ENCODE data around the gene CTNND1. TPM values are rescaled to one million over a fixed set of nuclear protein-coding genes. Genes with fewer than 3 reads are reported as not detected.

The CTNND1 gene
- total and polyA plus RNA-seq, 10 of the 15 experiments (the other 5 are each of a cell fraction or from before 2014, with no cell fraction given): 4.7 to 70.0 (median 30.0) TPM

DNA sequence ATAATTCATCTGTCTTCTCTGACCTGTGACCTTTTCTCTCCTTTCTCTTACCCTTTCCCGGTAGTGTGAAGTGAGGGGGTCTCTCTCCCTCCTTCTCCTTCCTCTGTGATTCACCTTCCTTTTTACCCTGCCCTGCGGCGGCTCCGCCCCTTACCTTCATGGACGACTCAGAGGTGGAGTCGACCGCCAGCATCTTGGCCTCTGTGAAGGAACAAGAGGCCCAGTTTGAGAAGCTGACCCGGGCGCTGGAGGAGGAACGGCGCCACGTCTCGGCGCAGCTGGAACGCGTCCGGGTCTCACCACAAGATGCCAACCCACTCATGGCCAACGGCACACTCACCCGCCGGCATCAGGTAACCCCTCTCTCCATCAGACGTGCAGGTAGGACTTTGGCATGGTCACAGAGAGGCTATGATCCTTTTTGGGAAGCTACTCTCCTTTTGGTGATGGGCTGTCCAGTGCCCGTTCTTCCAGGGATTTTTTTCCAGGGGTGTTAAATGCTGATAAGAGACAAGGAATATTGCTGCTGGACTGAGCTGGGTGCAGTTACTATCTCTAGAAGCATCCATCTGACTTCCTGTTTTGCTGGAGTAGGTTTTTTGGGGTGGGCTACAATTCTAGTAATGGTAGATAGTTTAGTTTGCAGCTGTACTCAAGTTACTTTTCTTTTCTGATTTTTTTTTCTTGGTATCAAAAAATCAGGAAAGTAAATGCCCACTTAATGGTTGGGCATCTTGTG is 29.9 kb downstream of the CTNND1 start:
- WGBS (ENCODE audit: insufficient coverage, insufficient replicate concordance, low lambda C conversion rate, missing lambda C conversion rate): 93% methylated on average over 22 of the region's 22 CpGs
- BruUV-seq (replicated peaks): TSS peak; percentile 92
- RAD21 ChIA-PET (ENCODE audit: unreplicated experiment): interaction anchor here (1.3 to 3.4 kb wide), 2 partner anchors 9 to 28 kb away, joined by 9 to 26 read pairs; partner anchors contain the start of gene CTNND1
- FAIRE-seq: no peak
- TF ChIP-seq SPI1 (IDR thresholded peaks at IDR 0.05; ENCODE audit: borderline replicate concordance, insufficient read depth, low read depth, low read length) (peak; percentile 63; the same call in 1 of the 2 replicates), ASH2L (IDR thresholded peaks at IDR 0.05; ENCODE audit: borderline replicate concordance, low read depth) (no peak)
- intact Hi-C loops (cut with micrococcal nuclease; ENCODE audit: unreplicated experiment) (loop anchor here (2.0 kb wide), 2 partner anchors 29 to 125 kb away; no protein-coding TSS in a partner anchor), in situ Hi-C loops (cut with MboI) (no loop called here)
- Histone ChIP-seq H3K27ac (ENCODE audit: control insufficient read depth, insufficient read depth) (peak overlapping the region; percentile 52), H4K20me1 (ENCODE audit: control insufficient read depth, insufficient read depth) (no peaks in the 10 kb centered on the region), H2AFZ (ENCODE audit: control insufficient read depth, low read depth, low read length) (no peak overlapping the region), H3K36me3 (ENCODE audit: control insufficient read depth in 2 of 2, insufficient read depth in 2 of 2, low read length in 1 of 2) (peaks cover 4 to 8% of the 10 kb centered on the region in 2 experiments; a peak in 3 of 4 replicates), H3K9ac (ENCODE audit: control insufficient read depth, insufficient read depth, low read length) (no peak overlapping the region), H3K4me2 (ENCODE audit: control insufficient read depth, insufficient read depth) (peak overlapping the region; percentile 58), H3K27me3 (replicated peaks in 1 of 2; ENCODE audit: control insufficient read depth in 2 of 2, insufficient read depth in 2 of 2, low read length in 1 of 2) (no peaks in the 10 kb centered on the region), H3K79me2 (ENCODE audit: control insufficient read depth, insufficient read depth, low read length) (peaks cover 70% of the 10 kb centered on the region), H3K9me3 (replicated peaks; ENCODE audit: control insufficient read depth, insufficient read depth, low read length) (no peaks in the 10 kb centered on the region), H3K4me1 (ENCODE audit: control insufficient read depth, insufficient read depth, low read length) (peaks cover 42% of the 10 kb centered on the region), H3K4me3 (peak overlapping the region; percentile 34; the same call in 1 of the 2 replicates)
- SMC1A ChIA-PET (ENCODE audit: uncharacterized antibody, unreplicated experiment): interaction anchor here (0.9 to 13.0 kb wide), 5 partner anchors 9 to 721 kb away, joined by 3 to 197 read pairs (median 5); partner anchors contain the start of gene CTNND1
- POLR2A ChIA-PET: interaction anchor here (0.9 to 2.9 kb wide), 7 partner anchors 12 to 83 kb away, joined by 3 to 12 read pairs (median 5); partner anchors contain the start of gene SELENOH
- ATAC-seq: no peak; the same call in 2 of the 3 replicates
- CTCF ChIA-PET: interaction anchor here (1.2 to 2.1 kb wide), 4 partner anchors 10 to 40 kb away, joined by 4 to 9 read pairs (median 7); partner anchors contain the start of genes BTBD18 and CTNND1
- no peak for DNase-seq (ENCODE audit: low read depth, low spot score)

DNA sequence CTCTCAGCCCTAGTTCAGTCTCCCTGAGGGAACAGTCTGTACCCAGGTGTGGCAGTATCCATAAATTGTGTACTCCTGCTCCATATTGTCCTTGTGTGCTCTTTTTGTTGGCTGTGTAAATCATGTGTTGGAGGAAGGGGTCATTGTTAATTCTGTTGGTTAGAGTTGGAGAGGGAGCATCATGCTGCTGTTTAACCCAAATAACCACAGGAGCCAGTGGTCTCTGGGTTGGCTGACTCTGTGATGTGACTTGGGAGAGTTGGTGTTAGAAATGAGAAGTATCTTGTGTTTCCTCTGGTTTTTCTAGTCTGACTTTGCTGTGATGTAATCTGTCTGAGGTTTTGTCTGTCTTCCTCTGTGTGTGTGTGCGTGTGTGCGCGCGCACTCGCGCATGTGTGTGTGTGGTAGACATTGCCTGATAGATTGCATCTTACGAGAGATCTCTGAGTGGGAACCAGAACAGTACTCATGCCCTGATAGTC is 30.5 kb downstream of the CTNND1 start:
- no TSS peak for BruUV-seq (replicated peaks)
- TF ChIP-seq, protein P1, sequence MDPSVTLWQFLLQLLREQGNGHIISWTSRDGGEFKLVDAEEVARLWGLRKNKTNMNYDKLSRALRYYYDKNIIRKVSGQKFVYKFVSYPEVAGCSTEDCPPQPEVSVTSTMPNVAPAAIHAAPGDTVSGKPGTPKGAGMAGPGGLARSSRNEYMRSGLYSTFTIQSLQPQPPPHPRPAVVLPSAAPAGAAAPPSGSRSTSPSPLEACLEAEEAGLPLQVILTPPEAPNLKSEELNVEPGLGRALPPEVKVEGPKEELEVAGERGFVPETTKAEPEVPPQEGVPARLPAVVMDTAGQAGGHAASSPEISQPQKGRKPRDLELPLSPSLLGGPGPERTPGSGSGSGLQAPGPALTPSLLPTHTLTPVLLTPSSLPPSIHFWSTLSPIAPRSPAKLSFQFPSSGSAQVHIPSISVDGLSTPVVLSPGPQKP (IDR thresholded peaks at IDR 0.05; ENCODE audit: low read depth, low read length): no peak
- TF ChIP-seq, protein P2, sequence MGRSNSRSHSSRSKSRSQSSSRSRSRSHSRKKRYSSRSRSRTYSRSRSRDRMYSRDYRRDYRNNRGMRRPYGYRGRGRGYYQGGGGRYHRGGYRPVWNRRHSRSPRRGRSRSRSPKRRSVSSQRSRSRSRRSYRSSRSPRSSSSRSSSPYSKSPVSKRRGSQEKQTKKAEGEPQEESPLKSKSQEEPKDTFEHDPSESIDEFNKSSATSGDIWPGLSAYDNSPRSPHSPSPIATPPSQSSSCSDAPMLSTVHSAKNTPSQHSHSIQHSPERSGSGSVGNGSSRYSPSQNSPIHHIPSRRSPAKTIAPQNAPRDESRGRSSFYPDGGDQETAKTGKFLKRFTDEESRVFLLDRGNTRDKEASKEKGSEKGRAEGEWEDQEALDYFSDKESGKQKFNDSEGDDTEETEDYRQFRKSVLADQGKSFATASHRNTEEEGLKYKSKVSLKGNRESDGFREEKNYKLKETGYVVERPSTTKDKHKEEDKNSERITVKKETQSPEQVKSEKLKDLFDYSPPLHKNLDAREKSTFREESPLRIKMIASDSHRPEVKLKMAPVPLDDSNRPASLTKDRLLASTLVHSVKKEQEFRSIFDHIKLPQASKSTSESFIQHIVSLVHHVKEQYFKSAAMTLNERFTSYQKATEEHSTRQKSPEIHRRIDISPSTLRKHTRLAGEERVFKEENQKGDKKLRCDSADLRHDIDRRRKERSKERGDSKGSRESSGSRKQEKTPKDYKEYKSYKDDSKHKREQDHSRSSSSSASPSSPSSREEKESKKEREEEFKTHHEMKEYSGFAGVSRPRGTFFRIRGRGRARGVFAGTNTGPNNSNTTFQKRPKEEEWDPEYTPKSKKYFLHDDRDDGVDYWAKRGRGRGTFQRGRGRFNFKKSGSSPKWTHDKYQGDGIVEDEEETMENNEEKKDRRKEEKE (IDR thresholded peaks at IDR 0.05): no peak
- TF ChIP-seq SPI1 (IDR thresholded peaks at IDR 0.05; ENCODE audit: borderline replicate concordance, insufficient read depth, low read depth, low read length): peak; percentile 31; the same call in 1 of the 2 replicates
- TF ChIP-seq ASH2L (IDR thresholded peaks at IDR 0.05; ENCODE audit: borderline replicate concordance, low read depth): no peak
- peak; percentile 99 for TF ChIP-seq ATF7 (IDR thresholded peaks at IDR 0.05; ENCODE audit: low read depth)
- TF ChIP-seq FOS (IDR thresholded peaks at IDR 0.05; ENCODE audit: borderline replicate concordance, extremely low read depth, insufficient read length): no peak
- no peak for TF ChIP-seq CBX3 (IDR thresholded peaks at IDR 0.05; ENCODE audit: borderline replicate concordance, low read depth)
- peak; percentile 65 for TF ChIP-seq JUNB (IDR thresholded peaks at IDR 0.05)

More for the DNA sequence above, 30.5 kb downstream of the CTNND1 start:
- Histone ChIP-seq H3K4me1 (ENCODE audit: control insufficient read depth, insufficient read depth, low read length) (peaks cover 42% of the 10 kb centered on the region), H3K4me2 (ENCODE audit: control insufficient read depth, insufficient read depth) (peak overlapping the region; percentile 58), H3K9ac (ENCODE audit: control insufficient read depth, insufficient read depth, low read length) (peak overlapping the region; percentile 48; the same call in 1 of the 2 replicates), H4K20me1 (ENCODE audit: control insufficient read depth, insufficient read depth) (no peaks in the 10 kb centered on the region), H2AFZ (ENCODE audit: control insufficient read depth, low read depth, low read length) (0 out of 2 replicates have a peak overlapping the region, but pooled peaks have one; percentile 15), H3K4me3 (peak overlapping the region; percentile 34; the same call in 1 of the 2 replicates), H3K27me3 (replicated peaks in 1 of 2; ENCODE audit: control insufficient read depth in 2 of 2, insufficient read depth in 2 of 2, low read length in 1 of 2) (no peaks in the 10 kb centered on the region), H3K36me3 (ENCODE audit: control insufficient read depth in 2 of 2, insufficient read depth in 2 of 2, low read length in 1 of 2) (peaks cover 8 to 12% of the 10 kb centered on the region in 2 experiments; a peak in 3 of 4 replicates), H3K79me2 (ENCODE audit: control insufficient read depth, insufficient read depth, low read length) (peaks cover 64% of the 10 kb centered on the region), H3K27ac (ENCODE audit: control insufficient read depth, insufficient read depth) (peak overlapping the region; percentile 52), H3K9me3 (replicated peaks; ENCODE audit: control insufficient read depth, insufficient read depth, low read length) (no peaks in the 10 kb centered on the region)
- CTCF ChIA-PET: interaction anchor here (1.2 to 2.1 kb wide), 5 partner anchors 9 to 41 kb away, joined by 4 to 9 read pairs (median 6); partner anchors contain the start of genes BTBD18 and CTNND1
- peak; percentile 93 for DNase-seq (ENCODE audit: low read depth, low spot score)
- FAIRE-seq: peak; percentile 95
- SMC1A ChIA-PET (ENCODE audit: uncharacterized antibody, unreplicated experiment): interaction anchor here (0.9 to 13.0 kb wide), 6 partner anchors 7 to 720 kb away, joined by 3 to 197 read pairs (median 6); partner anchors contain the start of gene CTNND1
- in situ Hi-C loops (cut with MboI): no loop called here
- intact Hi-C loops (cut with micrococcal nuclease; ENCODE audit: unreplicated experiment): loop anchor here (2.0 kb wide), 2 partner anchors 29 to 125 kb away; no protein-coding TSS in a partner anchor
- 2% methylated on average over 7 of the region's 7 CpGs for WGBS (ENCODE audit: insufficient coverage, insufficient replicate concordance, low lambda C conversion rate, missing lambda C conversion rate)
- POLR2A ChIA-PET: interaction anchor here (0.7 to 2.9 kb wide), 8 partner anchors 13 to 229 kb away, joined by 3 to 12 read pairs (median 5); partner anchors contain the start of genes CTNND1 and SELENOH
- RAD21 ChIA-PET (ENCODE audit: unreplicated experiment): interaction anchor here (1.3 to 3.4 kb wide), 2 partner anchors 8 to 29 kb away, joined by 9 to 26 read pairs; partner anchors contain the start of gene CTNND1
- peak; percentile 92 for ATAC-seq

Measured in GM12878 (cell line).